ENCODE results near the gene LARGE1.

- TF ChIP-seq BDP1 (IDR thresholded peaks at IDR 0.05; ENCODE audit: insufficient read depth, insufficient read length) (no peak), SMC3 (conservative IDR thresholded peaks at IDR 0.05; ENCODE audit: insufficient read depth, low read depth, low read length) (no peak), HNRNPH1 (optimal IDR thresholded peaks at IDR 0.05; ENCODE audit: low read depth, low read length) (no peak), CTCF (IDR thresholded peaks at IDR 0.05 in 2 of 3, conservative IDR thresholded peaks at IDR 0.05 in 1 of 3; ENCODE audit: insufficient read depth in 2 of 3, low read depth in 1 of 3, low read length in 3 of 3) (no peak), NONO (IDR thresholded peaks at IDR 0.05; ENCODE audit: low read depth in 2 of 2, low read length in 1 of 2) (no peak), BMI1 (IDR thresholded peaks at IDR 0.05; ENCODE audit: low read length) (no peak), DPF2 (IDR thresholded peaks at IDR 0.05) (no peak), POLR2A (conservative IDR thresholded peaks at IDR 0.05) (no peak), REST (IDR thresholded peaks at IDR 0.05; ENCODE audit: borderline replicate concordance) (no peak), REST (CRISPR knock-in tag; IDR thresholded peaks at IDR 0.05; ENCODE audit: low read depth) (no peak), POLR2AphosphoS5 (IDR thresholded peaks at IDR 0.05; ENCODE audit: control insufficient read depth, insufficient read depth, low read depth, low read length) (no peak), ZBTB1 (CRISPR knock-in tag; IDR thresholded peaks at IDR 0.05; ENCODE audit: borderline replicate concordance, low read depth) (no peak), SIX5 (IDR thresholded peaks at IDR 0.05; ENCODE audit: borderline replicate concordance in 1 of 2, insufficient read depth in 1 of 2, low read depth in 1 of 2, low read length in 2 of 2) (no peak), MYC (IDR thresholded peaks at IDR 0.05; ENCODE audit: low read depth, low read length) (no peak), MYC (CRISPR knock-in tag; IDR thresholded peaks at IDR 0.05; ENCODE audit: borderline replicate concordance, low read depth) (no peak)
These were observed 20.5 kb upstream of the LARGE1 start for GRCh38 chr22:33940741-33941140.

Measured in K562 (cell line).